HPDE6-E6E7 (cell line): ENCODE results near the gene ZNF692.

Experiments
- DNase-seq: peaks from one replicate; pipeline ENCODE4 v3.0.0; 2011; ENCODE audit warnings: missing footprints; ENCODE audit errors: extremely low spot score

ZNF692 gene

DNA sequence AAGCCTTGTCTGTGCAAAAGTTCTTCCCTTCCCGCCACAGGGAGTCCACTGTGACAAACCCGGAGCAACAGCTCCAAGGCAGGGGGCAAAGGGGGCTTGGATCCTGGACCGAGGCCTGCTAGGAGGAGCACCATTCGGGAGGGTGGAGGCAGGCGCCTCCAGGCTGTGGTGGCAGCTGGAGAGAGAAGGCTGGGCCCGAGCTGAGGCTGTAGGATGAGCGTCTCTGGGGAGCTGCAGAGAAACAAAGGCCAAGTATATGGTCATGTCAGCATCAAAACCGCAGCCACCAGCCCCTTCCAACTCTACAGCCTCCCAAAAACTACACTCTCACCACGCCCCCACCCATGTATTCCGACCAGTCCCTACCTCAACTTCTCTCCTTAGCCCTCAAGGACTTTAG lies 33.7 kb downstream of the ZNF692 start:
- DNase-seq, result no peak

DNA sequence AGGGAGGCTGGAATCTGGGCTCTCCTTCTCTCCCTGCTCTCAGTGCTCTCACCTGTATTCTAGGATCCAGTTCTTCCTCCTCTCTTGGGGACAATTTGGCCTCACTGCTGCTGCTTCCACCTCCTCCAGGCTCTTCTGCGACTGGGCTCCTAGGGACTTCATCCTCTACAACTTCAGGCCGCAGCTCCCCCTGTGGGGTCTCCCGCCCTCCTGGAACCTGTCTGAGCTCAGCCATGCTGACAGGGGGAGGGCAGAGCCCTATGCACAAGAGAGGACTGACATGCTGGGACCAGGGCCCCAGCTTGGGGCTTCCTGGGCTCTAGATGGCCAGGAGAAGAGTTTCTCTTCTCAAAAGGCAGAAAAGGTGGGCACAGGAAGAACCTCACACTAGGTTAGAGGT lies 34.2 kb downstream of the ZNF692 start:
- no peak for DNase-seq

DNA sequence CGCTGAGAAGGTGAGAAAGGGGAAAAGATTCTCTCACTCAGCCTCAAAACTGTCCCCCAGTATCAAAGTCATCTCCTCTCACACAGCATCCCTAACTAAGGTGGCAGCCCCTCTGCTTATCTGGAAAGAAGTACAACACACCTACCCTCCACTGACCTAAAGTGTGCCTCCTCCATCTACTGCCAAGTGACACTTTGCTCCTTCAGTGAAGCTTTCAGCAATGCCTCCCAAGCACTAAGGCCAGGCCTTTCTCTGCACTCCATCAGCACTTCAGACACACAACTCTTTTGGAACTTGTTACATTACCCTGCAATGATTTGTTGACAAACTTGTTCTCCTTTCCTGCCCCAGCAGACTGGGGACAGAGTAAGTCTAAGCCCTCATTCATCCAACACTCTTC lies 34.6 kb downstream of the ZNF692 start:
- no peak for DNase-seq

DNA sequence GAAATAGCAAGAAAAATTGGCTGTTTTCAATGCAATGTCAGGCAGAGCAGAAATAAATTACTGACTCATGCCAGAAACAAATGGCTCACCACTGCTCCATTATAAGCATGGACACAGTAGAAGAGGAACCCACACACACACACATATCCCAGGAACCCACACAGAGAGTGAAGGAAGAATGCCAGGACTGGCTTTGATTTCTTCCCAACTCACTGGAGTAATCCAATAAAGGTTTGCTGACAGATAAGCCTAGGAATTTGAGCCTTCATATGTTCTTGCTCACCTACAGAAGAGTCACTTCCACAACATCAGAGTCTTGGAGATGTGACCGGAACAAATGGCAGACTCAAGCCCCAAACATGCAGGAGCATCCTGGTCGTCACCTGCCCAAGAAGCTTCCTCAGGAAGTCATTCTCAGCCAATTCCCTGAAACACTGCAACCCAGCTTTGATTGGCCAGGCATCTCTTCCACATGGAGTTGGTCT lies 35.3 kb downstream of the ZNF692 start:
- no peak for DNase-seq

DNA sequence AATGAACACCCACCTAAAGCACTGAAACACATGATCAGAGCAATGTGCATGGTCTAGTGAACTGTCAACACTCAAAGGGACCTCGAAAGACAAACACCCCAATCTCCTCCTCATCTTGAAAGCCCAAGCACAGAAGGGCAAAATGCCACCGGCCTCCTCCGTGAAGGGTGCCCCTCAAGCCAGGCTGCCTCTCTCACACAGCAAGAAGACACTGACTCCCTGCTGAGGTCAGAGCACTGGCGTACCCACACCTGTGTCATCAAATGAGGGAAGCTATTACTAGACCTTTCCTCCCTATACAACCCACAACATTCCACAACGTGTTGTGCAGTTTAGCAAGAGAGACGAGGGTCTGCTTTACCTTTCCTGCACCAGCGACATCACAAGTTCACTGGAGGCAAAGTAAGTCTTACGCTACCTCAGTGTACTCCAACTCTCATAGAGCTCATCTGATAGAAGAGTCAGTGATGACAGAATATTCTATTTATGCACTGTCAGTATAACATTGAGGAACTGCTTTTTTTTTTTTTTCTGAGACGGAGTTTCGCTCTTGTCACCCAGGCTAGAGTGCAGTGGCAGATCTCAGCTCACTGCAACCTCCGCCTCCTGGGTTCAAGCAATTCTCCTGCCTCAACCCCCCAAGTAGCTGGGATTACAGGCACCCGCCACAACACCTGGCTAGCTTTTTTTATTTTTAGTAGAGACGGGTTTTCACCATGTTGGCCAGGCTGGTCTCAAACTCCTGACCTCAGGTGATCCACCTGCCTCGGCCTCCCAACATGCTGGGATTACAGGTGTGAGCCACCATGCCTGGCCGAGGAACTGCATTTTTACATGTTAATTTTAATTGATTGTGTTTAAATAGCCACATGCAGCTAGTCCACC lies 36.5 kb downstream of the ZNF692 start:
- no peak for DNase-seq

DNA sequence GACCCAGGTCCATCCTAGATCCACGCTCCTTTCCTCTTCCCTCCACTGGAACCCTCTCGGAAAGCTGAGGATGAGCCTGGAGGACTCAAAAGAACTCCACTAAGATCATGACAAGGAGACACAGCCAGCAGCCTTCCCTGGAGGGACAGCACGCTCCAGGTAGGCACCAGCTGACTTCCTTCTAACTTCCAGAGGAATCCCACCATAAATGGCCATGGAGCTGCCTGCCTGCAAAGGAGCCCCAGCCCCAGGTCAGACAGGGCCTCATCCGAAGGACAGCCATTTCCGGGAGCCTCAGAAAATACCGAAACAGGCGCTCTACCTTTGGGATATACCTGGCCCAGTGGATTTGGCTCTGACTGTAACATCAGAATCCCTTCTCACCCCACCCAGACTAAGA lies 37.2 kb downstream of the ZNF692 start:
- no peak for DNase-seq

DNA sequence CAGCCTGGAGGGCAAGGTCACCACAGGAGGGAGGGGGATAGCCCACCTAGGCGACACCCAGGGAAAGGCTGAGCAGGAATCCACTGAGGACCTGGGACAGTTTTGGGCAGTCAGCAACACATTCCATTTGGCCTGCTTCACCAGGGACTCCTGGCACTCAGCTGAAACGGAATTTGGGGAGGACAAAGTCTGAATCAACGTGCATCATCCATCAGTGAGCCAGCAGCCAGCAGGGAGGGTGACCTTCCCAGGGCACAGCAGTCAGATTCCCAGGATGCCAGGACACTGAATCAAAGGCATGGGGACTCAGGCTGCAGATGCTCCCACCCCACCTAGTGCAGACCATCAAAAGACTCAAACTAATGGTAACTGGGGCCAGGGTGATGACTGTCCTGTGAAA lies 37.8 kb downstream of the ZNF692 start:
- no peak for DNase-seq

DNA sequence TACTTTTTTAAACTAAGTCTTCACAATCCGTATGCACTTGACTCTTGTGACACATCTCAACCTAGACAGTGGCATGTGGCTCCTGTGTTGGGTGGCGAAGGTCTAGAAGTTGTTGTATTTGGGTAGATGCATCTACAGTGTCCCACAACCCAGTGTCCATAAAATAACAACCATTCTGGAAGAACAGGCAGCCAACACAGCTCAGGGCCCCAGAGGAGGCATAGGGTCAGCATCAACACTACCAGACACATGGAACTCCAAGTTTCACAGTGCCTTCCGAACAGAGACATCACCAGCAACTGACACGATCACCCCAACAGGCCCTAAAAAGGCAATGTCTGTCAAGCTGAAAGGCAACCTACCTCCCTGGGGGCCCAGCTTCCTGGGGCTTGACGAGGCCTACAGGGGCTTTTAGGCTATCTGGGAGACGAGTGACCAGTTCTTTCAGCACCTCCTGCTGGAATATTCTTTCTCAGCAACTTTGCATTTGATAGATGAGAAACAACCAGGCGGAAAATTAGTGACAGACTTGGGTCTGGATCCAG lies 38.8 kb downstream of the ZNF692 start:
- no peak for DNase-seq

DNA sequence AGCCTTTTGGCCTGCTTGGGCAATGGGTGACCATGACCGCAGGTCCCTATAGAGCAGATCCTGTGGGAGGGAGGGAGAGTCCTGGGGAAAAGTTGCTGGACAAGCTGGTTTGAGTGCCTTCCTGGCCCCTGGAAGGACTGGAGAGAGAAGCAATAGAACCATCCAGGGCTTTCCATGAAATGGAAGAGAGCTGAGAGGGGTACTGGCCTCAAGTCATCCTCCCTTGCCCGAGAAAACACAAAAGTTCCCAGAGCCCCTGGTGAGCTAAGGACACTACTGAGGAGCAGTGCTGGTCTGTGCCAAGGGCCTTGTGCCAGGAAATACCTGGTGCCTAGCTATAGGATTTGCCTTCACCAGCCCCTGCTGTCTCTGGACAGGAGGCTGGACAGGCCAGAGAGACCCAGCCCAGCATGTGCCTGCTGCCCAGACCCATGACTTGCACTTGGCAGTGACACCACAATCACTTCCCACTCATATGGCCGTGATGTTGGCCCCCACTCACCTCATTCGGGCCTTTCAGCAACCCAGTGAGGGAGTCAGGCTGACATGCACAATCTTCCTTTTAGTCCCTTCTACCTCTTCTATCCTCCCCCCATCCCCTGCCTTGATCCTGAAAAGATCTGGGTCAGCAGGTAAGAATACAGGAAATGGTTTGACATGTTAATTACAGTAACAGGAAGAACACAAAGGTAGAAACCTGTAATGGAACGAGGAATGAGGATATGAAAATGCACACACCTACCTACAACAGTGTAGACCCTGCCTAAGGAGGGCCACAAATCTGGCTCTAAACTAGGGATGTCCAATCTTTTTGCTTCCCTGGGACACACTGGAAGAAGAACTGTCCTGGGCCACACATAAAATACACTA lies 40.1 kb downstream of the ZNF692 start:
- no peak for DNase-seq

DNA sequence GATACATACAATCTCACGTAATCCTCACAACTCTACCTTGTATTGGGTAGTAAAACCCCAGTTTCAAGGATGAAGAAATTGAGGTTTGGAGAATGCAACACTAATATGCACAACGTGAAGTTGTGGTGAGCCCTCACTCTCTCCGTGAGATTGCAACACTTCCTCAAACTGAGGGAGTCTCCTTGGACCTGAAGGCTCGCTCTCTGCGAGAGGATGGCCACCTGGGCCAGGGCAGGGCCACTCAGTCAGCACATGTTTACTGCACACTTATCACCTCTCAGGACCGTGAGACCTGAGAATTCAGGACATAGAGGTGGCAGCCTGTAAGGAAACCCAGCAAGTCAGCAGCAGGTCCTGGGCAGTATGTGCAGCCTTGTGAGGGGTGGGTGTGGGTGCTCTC lies 41.8 kb downstream of the ZNF692 start:
- DNase-seq, result no peak

DNA sequence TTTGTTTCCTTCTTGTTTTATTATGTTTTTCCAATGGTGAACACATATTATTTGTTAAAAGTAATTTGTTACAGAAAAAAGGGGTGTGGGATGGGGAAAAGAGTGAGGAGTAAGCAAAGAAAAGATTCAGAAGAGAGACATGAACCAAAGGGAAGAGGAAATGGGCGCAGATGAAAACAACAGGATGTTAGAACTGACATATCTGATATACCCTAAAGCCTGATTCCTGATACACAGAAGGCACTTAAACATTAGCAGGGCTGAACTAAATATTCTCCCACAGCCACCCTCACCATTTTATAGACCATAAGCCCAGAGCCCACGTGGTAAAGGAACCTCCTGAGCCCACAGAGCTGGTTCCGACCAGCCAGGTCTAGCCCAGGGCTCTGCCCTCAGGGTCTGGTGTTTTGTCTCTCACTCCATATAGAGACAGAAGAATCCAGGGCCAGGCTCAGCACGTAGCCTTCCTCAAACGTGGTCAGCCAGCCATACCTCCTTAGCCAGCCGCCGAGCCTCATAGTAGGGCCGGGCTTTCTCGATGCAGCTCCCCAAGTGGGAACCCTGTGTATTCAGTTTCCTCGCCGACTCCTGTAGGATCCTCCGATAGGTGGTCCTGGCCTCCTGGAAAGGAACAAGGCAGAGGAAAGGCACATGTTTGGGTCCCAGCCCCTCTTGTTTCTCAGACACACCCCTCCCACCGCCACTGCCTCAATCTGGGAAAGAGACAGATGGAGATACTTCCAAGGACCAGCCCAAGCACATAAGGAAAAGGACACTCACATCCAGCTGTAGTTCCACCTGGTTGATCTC lies 42.6 kb downstream of the ZNF692 start:
- no peak for DNase-seq

DNA sequence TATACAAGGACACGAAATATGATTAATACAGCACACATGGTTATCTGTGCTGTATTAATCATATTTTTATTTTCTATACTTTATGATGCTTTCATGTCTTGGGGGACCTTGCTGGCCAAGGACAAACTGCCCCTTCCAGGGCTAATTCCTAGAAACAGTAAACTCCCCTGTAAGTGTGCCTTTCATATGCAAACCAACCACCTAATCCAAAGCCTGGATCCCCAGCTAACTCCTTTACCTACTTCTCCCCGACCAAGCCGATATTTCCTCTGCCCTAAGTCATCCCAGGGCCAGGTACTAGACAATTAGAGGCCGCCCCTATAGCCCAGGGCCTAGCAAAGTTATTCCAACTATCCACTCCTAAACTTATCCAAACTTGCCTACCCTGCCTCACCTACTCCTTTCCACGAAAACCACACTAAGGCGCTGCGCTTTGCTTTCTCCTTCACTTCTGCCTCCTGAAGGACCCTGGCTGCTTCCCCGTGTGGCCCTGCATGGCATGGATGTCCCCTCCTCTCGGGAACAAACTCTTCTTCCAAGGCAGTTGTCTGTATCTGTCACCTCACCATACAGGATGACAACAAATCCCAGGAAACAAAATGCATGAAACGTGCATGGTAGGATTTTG lies 43.4 kb downstream of the ZNF692 start:
- no peak for DNase-seq

DNA sequence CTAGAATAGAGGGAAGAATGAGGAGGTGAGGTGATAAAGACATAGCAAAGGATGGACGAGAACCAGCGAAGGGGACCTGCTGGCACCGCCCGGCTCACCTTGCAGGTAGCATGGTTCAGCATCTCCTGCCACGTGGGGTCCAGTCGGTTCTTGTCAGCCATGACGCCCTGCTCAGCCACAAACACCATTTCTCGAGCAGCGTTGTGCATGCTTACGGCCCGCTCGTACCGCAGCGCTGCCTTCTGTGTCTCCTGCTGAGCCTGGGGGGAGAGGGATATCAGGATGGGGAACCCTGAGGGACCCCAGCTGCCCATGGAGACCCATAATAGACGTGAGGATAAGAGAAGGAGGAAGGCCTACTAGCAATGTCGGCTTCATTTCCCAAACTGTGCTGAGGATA lies 44.5 kb downstream of the ZNF692 start:
- no peak for DNase-seq

DNA sequence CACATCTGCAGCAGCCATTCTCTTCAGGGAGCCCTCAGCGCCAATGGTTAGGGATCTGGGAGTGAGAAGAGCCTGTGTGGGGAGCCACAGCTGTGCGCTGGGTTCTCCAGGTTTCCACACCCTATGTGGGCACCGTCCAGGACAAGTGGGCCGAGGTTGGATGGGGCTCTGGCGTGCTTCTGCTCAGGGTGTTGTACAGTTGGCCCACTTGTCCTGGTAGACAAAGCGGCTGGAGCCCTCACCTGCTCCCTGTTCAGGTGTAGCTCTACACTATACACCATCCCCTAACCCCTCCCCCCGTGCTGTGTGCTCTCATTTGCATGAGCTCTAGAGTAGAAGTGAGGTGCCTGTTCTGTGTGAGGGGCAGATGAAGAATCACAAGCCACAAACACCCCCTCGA lies 45.3 kb downstream of the ZNF692 start:
- no peak for DNase-seq

DNA sequence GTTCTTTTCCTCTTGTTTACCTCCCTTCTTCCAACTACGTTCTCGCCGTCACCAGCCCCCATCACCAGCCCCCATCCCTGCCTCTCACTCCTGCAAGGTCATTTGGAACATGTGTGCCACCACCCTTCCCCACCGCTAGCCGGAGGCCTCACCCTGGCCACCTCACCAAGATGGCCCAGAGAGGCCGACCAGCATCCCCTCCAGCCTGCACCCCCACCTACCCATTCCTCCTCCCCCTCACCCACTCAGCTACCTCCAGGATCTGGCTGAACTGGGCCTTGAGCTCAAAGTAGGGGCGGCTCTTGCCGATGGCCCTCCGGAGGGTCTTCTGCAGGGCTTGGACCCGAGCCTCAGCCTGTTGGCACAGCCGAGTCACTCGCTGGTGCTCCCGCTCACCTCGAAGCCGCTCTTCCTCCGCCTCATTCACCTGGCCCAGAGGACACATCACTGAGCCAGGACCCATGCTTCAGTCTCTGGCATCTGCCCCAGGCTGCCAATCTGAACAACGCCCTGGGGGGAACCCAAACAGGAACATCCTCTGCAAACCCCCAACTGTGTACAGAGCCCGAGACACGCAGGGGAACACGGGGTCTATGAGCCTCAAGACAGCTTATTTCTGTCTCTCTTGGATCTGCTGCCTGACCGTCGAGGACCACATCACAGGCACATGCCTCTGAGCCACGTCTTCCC lies 46.0 kb downstream of the ZNF692 start:
- no peak for DNase-seq

DNA sequence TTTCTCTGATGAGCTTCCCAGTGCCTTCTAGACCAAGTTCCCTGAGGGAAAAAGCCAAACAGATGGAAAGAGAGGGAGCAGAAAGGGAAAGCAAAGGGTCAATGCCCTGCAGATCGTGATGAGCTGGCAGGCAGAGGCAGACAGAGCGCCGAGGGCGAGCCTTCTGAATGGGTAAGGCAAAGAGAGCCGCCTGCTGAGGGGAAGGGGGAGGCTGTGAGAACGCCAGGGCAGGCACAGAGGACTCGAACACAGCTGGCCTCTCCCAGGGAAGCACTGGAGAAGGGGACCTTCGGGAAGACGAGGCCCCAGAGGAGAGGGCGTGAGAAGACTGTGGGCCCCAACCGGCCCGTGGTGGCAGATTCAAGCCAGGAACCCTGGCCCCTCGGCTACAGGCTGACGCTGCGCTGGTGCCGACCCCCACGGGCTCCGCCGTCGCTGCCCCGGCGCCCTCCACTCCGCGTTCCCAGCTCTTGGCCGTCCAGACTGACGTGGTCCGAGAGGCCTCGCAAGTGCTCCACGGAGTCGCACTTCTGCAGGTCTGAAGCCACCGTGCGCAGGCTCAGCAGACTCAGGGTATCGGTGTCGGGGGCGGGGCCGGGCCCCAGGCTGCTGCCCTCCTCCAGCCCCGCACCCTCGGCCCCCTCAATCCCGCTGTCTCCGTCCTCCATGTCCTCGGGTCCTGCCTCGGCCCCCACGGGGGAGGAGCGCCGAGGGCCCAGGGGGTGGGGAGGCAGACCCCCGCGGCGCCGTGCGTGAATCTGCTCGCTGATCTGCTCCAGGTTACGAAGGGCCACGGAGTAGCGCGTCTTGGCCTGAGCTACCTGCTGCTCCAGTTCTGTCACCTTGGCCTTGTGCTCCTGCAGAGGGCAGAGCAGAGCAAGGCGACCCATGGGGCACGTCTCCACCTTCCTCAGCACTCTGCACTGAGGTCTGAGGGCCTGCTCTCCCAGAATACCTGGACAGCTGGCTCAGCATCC lies 47.1 kb downstream of the ZNF692 start:
- no peak for DNase-seq

DNA sequence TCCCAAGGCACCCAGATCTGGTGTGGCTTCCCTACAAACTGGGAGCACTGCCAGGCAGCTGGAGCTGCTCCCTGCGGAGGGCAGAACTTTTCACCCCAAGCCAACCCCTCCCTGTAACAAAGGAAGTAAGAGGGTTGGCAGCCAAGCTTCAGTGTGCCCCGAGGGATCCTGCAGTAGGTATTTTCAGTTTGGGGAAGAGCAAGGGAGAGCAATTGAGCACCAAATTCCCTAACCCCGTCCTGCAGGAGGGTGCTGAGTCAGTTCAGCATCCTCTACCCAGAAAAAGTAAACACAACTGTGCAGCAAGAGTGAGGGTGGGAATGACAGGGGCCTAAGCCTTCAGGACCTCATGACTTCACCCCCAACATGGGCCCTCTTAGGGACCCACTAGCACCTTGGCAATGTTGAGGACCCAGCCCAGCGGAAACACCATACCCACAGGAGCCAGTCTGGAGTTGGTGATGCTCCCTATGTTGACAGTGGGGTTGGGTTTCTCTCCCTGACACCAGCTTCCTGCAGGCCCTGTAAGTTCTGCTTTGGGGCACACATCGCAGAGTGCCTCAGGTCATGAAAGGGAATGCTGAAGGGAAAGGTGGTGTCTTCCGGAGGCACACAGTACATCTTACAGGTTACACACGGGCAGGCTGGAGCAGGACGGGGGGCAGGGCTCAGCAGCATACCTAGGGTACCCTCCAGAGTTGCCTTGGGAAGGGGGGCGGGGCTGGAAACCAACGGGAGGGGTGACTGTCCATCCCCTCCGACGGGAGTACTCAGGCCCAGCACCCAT lies 48.0 kb downstream of the ZNF692 start:
- no peak for DNase-seq

DNA sequence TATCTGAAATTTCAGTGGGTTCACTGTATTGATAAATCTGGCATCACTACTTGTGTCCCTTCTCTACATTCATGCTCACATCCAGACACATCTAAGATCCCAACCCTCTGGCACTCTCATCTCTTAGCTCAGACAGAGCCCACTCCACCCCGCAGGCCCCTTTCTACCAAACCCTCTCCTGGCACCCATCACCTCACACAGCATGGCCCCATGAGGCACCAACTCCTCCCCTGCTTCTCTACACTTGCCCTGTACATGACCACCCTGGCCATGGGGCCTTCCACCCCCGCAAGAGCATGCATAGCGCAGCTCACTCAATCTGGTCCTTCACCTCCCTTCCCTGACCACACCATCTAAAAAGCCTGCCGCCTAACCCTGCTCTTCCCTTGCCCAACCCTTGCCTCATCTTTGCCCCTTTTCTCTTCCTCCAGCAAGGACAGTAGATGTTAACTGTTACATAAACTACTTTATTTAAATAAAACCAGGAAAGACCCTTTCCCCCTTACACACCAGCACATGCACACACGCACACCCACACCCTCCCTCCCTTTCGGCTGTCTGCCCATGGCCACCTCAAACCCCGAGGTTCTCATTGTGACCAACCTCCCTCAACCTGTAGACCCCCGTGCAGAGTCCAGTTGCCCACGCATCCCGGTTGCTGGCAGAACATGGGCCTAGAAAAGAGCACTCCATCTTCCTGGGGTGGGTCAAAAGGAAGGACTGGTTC lies 48.7 kb downstream of the ZNF692 start:
- DNase-seq, result no peak
